WTC11 (cell line): ENCODE measurements around the gene DGCR2. TPM values are rescaled to one million over a fixed set of nuclear protein-coding genes. Genes with fewer than 3 reads are reported as not detected.

ENCODE experiments used
- ATAC-seq: fragments of 200-7000 bp; cut with Tn5 transposase; 2 replicates; pipeline ENCODE4 v1.10.0; 2021; ENCODE audit warnings: mild to moderate bottlenecking, moderate library complexity
- CTCF ChIA-PET: fragments of 300-600 bp; sonication (Branson Sonifier 250); formaldehyde crosslinking; loops from one replicate; lab custom pipeline; 2021; ENCODE audit warnings: antibody characterized with exemption; lab: Charles Lee
- POLR2A ChIA-PET: fragments of 350-600 bp; sonication (Branson Sonifier 250); formaldehyde crosslinking; loops from one replicate; lab custom pipeline; 2021; ENCODE audit warnings: antibody characterized with exemption; lab: Charles Lee
- DNase-seq: peaks from one replicate; pipeline ENCODE4 v3.0.0; 2021; ENCODE audit warnings: low spot score
- H3K27ac Mint-ChIP-seq: 2 replicates; pipeline ENCODE4 v1.8.0; 2021; ENCODE audit warnings: mixed read lengths
- H3K27me3 Mint-ChIP-seq: 2 replicates; pipeline ENCODE4 v1.8.0; 2021; ENCODE audit warnings: low read depth, mild to moderate bottlenecking, moderate library complexity, mixed read lengths
- H3K36me3 Mint-ChIP-seq: 2 replicates; pipeline ENCODE4 v1.8.0; 2021; ENCODE audit warnings: mixed read lengths
- H3K4me1 Mint-ChIP-seq: 2 replicates; pipeline ENCODE4 v1.8.0; 2022; ENCODE audit warnings: mixed read lengths
- H3K4me3 Mint-ChIP-seq: 2 replicates; pipeline ENCODE4 v1.8.0; 2021; ENCODE audit warnings: mild to moderate bottlenecking, moderate library complexity, mixed read lengths
- H3K9me3 Mint-ChIP-seq: 2 replicates; pipeline ENCODE4 v1.8.0; 2021; ENCODE audit warnings: mixed read lengths
- E2F5 ChIP-seq: sonication (generic); formaldehyde crosslinking; IDR thresholded peaks from 2 replicates; pipeline ENCODE4 v1.8.1; 2022; ENCODE audit warnings: mild to moderate bottlenecking, moderate library complexity, missing genetic modification reagents
- ELF4 ChIP-seq: sonication (generic); formaldehyde crosslinking; IDR thresholded peaks from 2 replicates; pipeline ENCODE4 v1.8.1; 2022; ENCODE audit warnings: low read depth, mild to moderate bottlenecking, moderate library complexity, missing genetic modification reagents
- EMX1 ChIP-seq: fragments of 250-450 bp; sonication (Bioruptor Pico); IDR thresholded peaks from 2 replicates; pipeline ENCODE4 v1.8.0; 2021; ENCODE audit warnings: mild to moderate bottlenecking
- ERG ChIP-seq: fragments of 250-450 bp; sonication (Bioruptor Pico); IDR thresholded peaks from 2 replicates; pipeline ENCODE4 v1.8.0; 2021; ENCODE audit warnings: mild to moderate bottlenecking
- ETV6 ChIP-seq: sonication (generic); formaldehyde crosslinking; IDR thresholded peaks from 2 replicates; pipeline ENCODE4 v1.8.1; 2022; ENCODE audit warnings: mild to moderate bottlenecking, missing genetic modification reagents
- GRHL2 ChIP-seq: fragments of 250-450 bp; sonication (Bioruptor Pico); IDR thresholded peaks from 2 replicates; pipeline ENCODE4 v1.8.0; 2022; ENCODE audit warnings: mild to moderate bottlenecking, moderate library complexity; ENCODE audit not compliant: insufficient replicate concordance, severe bottlenecking
- HMGA2 ChIP-seq: fragments of 250-450 bp; sonication (Bioruptor Pico); IDR thresholded peaks from 2 replicates; pipeline ENCODE4 v1.4.0; 2021; ENCODE audit warnings: mild to moderate bottlenecking, moderate library complexity
- JAZF1 ChIP-seq: fragments of 250-450 bp; sonication (Bioruptor Pico); IDR thresholded peaks from 2 replicates; pipeline ENCODE4 v1.9.0; 2021; ENCODE audit warnings: moderate library complexity, mild to moderate bottlenecking, inconsistent platforms
- MAX ChIP-seq: sonication (generic); formaldehyde crosslinking; IDR thresholded peaks from 2 replicates; pipeline ENCODE4 v1.8.0; 2022; ENCODE audit warnings: mild to moderate bottlenecking, missing genetic modification reagents
- MYBL2 ChIP-seq: sonication (generic); formaldehyde crosslinking; IDR thresholded peaks from 2 replicates; pipeline ENCODE4 v1.8.1; 2023; ENCODE audit warnings: mild to moderate bottlenecking, moderate library complexity, missing genetic modification reagents
- NFATC4 ChIP-seq: fragments of 250-450 bp; sonication (Bioruptor Pico); IDR thresholded peaks from 2 replicates; pipeline ENCODE4 v1.9.0; 2021; ENCODE audit warnings: mild to moderate bottlenecking
- NFE2L1 ChIP-seq: sonication (generic); formaldehyde crosslinking; IDR thresholded peaks from 2 replicates; pipeline ENCODE4 v1.8.1; 2023; ENCODE audit warnings: missing genetic modification reagents
- SMAD3 ChIP-seq: sonication (generic); formaldehyde crosslinking; IDR thresholded peaks from 2 replicates; pipeline ENCODE4 v1.8.0; 2022; ENCODE audit warnings: missing genetic modification reagents, mild to moderate bottlenecking, borderline replicate concordance
- TCF7 ChIP-seq: sonication (generic); formaldehyde crosslinking; IDR thresholded peaks from 2 replicates; pipeline ENCODE4 v1.8.0; 2022; ENCODE audit warnings: mild to moderate bottlenecking, low read depth, missing genetic modification reagents, moderate library complexity
- TEAD4 ChIP-seq: sonication (generic); formaldehyde crosslinking; IDR thresholded peaks from 2 replicates; pipeline ENCODE4 v1.8.0; 2022; ENCODE audit warnings: mild to moderate bottlenecking, missing genetic modification reagents
- ZBTB21 ChIP-seq: sonication (generic); formaldehyde crosslinking; IDR thresholded peaks from 2 replicates; pipeline ENCODE4 v1.8.1; 2023; ENCODE audit warnings: mild to moderate bottlenecking, missing genetic modification reagents, borderline replicate concordance
- ZNF138 ChIP-seq: sonication (generic); formaldehyde crosslinking; conservative IDR thresholded peaks from 2 replicates; pipeline ENCODE4 v1.8.1; 2022; ENCODE audit warnings: mild to moderate bottlenecking, moderate library complexity, missing genetic modification reagents
- ZNF317 ChIP-seq: sonication (generic); formaldehyde crosslinking; IDR thresholded peaks from 2 replicates; pipeline ENCODE4 v1.8.1; 2023; ENCODE audit warnings: low read depth, mild to moderate bottlenecking, moderate library complexity, missing genetic modification reagents, borderline replicate concordance
- ZSCAN18 ChIP-seq: fragments of 250-450 bp; sonication (Bioruptor Pico); IDR thresholded peaks from 2 replicates; pipeline ENCODE4 v2.1.2; 2022; ENCODE audit warnings: mild to moderate bottlenecking, moderate library complexity
- total RNA-seq: library from RNA; stranded (reverse); gene quantifications from 3 replicates; pipeline ENCODE4 v1.2.3, GENCODE V29; 2021
- TF ChIP-seq, protein P1 (sequence below): sonication (generic); formaldehyde crosslinking; IDR thresholded peaks from 2 replicates; pipeline ENCODE4 v1.8.1; 2023; ENCODE audit warnings: mild to moderate bottlenecking, missing genetic modification reagents, moderate library complexity
- TF ChIP-seq, protein P2 (sequence below): sonication (generic); formaldehyde crosslinking; IDR thresholded peaks from 2 replicates; pipeline ENCODE4 v1.8.1; 2023; ENCODE audit warnings: mild to moderate bottlenecking, missing genetic modification reagents
- TF ChIP-seq, protein P3 (sequence below): sonication (generic); formaldehyde crosslinking; IDR thresholded peaks from 2 replicates; pipeline ENCODE4 v1.8.1; 2023; ENCODE audit warnings: mild to moderate bottlenecking, missing genetic modification reagents, borderline replicate concordance
- TF ChIP-seq, protein P4 (sequence below): fragments of 250-450 bp; sonication (Bioruptor Pico); IDR thresholded peaks from 2 replicates; pipeline ENCODE4 v1.9.0; 2021; ENCODE audit warnings: moderate library complexity, mild to moderate bottlenecking, inconsistent platforms, borderline replicate concordance

DGCR2 gene
- total RNA-seq, 1 experiment from 2014 or later: 64.2 TPM

DNA sequence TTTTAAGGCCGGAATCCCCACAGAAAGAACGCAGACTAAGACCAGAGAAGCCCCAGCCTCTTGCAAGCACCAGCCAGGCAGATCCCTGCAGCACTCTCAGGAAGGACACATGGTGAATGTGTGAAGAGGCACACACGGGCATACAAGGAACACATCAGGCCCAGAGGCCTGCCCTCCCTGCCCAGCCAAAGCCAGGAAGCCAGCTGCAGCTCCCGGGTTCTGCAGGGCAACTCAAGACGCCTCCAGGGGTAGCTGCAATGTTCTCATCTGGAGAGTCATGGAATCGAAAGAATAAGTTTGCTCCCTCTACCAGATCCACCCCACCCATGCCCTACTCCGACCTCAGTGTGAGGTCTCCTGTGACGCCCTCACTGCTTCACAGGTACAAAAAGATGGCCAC lies 2.3 kb downstream of the DGCR2 start (continued):
- TF ChIP-seq JAZF1 (CRISPR knock-in tag) (no peak), NFATC4 (no peak), GRHL2 (no peak), E2F5 (no peak), MYBL2 (CRISPR knock-in tag) (no peak), ERG (CRISPR knock-in tag) (no peak), HMGA2 (CRISPR knock-in tag) (no peak), ZNF138 (CRISPR knock-in tag) (no peak), ETV6 (no peak)
- TF ChIP-seq, protein P1, sequence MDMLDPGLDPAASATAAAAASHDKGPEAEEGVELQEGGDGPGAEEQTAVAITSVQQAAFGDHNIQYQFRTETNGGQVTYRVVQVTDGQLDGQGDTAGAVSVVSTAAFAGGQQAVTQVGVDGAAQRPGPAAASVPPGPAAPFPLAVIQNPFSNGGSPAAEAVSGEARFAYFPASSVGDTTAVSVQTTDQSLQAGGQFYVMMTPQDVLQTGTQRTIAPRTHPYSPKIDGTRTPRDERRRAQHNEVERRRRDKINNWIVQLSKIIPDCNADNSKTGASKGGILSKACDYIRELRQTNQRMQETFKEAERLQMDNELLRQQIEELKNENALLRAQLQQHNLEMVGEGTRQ (CRISPR knock-in tag): no peak

- Mint-ChIP-seq H3K36me3 (peaks cover 3% of the 10 kb centered on the region; the same call in 1 of the 2 replicates), H3K27me3 (no peaks in the 10 kb centered on the region), H3K4me1 (peaks cover 29% of the 10 kb centered on the region), H3K4me3 (no peak overlapping the region), H3K27ac (no peak overlapping the region), H3K9me3 (no peaks in the 10 kb centered on the region)
- DNase-seq (no peak), ATAC-seq (no peak)
- ChIA-PET CTCF (interaction anchor here (0.7 to 1.5 kb wide), 3 partner anchors 8 to 45 kb away, joined by 3 to 4 read pairs (median 3); no protein-coding TSS in a partner anchor), POLR2A (interaction anchor here (0.7 kb wide), 1 partner anchor 30 kb away, joined by 5 read pairs; no protein-coding TSS in a partner anchor)
- TF ChIP-seq, protein P2, sequence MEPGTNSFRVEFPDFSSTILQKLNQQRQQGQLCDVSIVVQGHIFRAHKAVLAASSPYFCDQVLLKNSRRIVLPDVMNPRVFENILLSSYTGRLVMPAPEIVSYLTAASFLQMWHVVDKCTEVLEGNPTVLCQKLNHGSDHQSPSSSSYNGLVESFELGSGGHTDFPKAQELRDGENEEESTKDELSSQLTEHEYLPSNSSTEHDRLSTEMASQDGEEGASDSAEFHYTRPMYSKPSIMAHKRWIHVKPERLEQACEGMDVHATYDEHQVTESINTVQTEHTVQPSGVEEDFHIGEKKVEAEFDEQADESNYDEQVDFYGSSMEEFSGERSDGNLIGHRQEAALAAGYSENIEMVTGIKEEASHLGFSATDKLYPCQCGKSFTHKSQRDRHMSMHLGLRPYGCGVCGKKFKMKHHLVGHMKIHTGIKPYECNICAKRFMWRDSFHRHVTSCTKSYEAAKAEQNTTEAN: no peak
- TF ChIP-seq NFE2L1 (CRISPR knock-in tag): no peak
- no peak for TF ChIP-seq EMX1 (CRISPR knock-in tag)
- TF ChIP-seq SMAD3: no peak
- TF ChIP-seq, protein P3, sequence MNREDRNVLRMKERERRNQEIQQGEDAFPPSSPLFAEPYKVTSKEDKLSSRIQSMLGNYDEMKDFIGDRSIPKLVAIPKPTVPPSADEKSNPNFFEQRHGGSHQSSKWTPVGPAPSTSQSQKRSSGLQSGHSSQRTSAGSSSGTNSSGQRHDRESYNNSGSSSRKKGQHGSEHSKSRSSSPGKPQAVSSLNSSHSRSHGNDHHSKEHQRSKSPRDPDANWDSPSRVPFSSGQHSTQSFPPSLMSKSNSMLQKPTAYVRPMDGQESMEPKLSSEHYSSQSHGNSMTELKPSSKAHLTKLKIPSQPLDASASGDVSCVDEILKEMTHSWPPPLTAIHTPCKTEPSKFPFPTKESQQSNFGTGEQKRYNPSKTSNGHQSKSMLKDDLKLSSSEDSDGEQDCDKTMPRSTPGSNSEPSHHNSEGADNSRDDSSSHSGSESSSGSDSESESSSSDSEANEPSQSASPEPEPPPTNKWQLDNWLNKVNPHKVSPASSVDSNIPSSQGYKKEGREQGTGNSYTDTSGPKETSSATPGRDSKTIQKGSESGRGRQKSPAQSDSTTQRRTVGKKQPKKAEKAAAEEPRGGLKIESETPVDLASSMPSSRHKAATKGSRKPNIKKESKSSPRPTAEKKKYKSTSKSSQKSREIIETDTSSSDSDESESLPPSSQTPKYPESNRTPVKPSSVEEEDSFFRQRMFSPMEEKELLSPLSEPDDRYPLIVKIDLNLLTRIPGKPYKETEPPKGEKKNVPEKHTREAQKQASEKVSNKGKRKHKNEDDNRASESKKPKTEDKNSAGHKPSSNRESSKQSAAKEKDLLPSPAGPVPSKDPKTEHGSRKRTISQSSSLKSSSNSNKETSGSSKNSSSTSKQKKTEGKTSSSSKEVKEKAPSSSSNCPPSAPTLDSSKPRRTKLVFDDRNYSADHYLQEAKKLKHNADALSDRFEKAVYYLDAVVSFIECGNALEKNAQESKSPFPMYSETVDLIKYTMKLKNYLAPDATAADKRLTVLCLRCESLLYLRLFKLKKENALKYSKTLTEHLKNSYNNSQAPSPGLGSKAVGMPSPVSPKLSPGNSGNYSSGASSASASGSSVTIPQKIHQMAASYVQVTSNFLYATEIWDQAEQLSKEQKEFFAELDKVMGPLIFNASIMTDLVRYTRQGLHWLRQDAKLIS: no peak
- TF ChIP-seq, protein P4, sequence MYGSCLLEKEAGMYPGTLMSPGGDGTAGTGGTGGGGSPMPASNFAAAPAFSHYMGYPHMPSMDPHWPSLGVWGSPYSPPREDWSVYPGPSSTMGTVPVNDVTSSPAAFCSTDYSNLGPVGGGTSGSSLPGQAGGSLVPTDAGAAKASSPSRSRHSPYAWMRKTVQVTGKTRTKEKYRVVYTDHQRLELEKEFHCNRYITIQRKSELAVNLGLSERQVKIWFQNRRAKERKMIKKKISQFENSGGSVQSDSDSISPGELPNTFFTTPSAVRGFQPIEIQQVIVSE (CRISPR knock-in tag): no peak
- TF ChIP-seq TCF7: no peak
- TF ChIP-seq TEAD4 (CRISPR knock-in tag): no peak
- no peak for TF ChIP-seq ELF4 (CRISPR knock-in tag)
- no peak for TF ChIP-seq ZNF317 (CRISPR knock-in tag)
- TF ChIP-seq E2F5: no peak
- no peak for TF ChIP-seq ZBTB21 (CRISPR knock-in tag)
- no peak for TF ChIP-seq ERG (CRISPR knock-in tag)
- TF ChIP-seq MAX (CRISPR knock-in tag): no peak
- no peak for TF ChIP-seq ZSCAN18 (CRISPR knock-in tag)
These were observed 3.8 kb downstream of the DGCR2 start for GRCh38 chr22:19118329-19118880.
